GM23338 (cell line): ENCODE data around the gene OR2S2. TPM values are rescaled to one million over a fixed set of nuclear protein-coding genes. Genes with fewer than 3 reads are reported as not detected.

Experiments used
- ATAC-seq: fragments of 200-7000 bp; cut with Tn5 transposase; 3 replicates; pipeline ENCODE4 v1.9.1; 2020
- DNase-seq: peaks from one replicate; pipeline ENCODE4 v3.0.0-alpha.2; 2015; ENCODE audit warnings: low spot score
- H2AFZ ChIP-seq: fragments of 200-600 bp; sonication (generic); 2 replicates; pipeline ENCODE4 v1.8.0; 2016; ENCODE audit warnings: antibody characterized with exemption, mild to moderate bottlenecking, moderate library complexity
- H3F3A ChIP-seq: fragments of 200-600 bp; sonication (generic); replicated peaks from 2 replicates; pipeline ENCODE4 v1.8.0; 2017; ENCODE audit warnings: antibody characterized with exemption, mixed run types, low read depth
- H3K27ac ChIP-seq: fragments of 200-600 bp; sonication (generic); 2 replicates; pipeline ENCODE4 v1.6.1; 2016; ENCODE audit warnings: low read depth
- H3K27me3 ChIP-seq: fragments of 200-600 bp; sonication (generic); 2 replicates; pipeline ENCODE4 v1.8.0; 2016; ENCODE audit warnings: mild to moderate bottlenecking, mixed run types, moderate library complexity; ENCODE audit not compliant: insufficient read depth
- H3K36me3 ChIP-seq: fragments of 200-600 bp; sonication (generic); 2 replicates; pipeline ENCODE4 v1.8.0; 2016; ENCODE audit warnings: mild to moderate bottlenecking; ENCODE audit not compliant: insufficient read depth
- H3K4me1 ChIP-seq: fragments of 200-600 bp; sonication (generic); 2 replicates; pipeline ENCODE4 v1.8.0; 2016; ENCODE audit warnings: mild to moderate bottlenecking, moderate library complexity; ENCODE audit not compliant: insufficient read depth
- H3K4me2 ChIP-seq: fragments of 200-600 bp; sonication (generic); 2 replicates; pipeline ENCODE4 v1.7.1; 2017; ENCODE audit warnings: mixed run types
- H3K4me3 ChIP-seq: fragments of 200-600 bp; sonication (generic); 2 replicates; pipeline ENCODE4 v1.6.1; 2016; ENCODE audit warnings: mixed run types
- H3K79me2 ChIP-seq: fragments of 200-600 bp; sonication (generic); replicated peaks from 2 replicates; pipeline ENCODE4 v1.8.0; 2017; ENCODE audit warnings: mild to moderate bottlenecking; ENCODE audit not compliant: insufficient read depth
- H3K9me2 ChIP-seq: fragments of 200-600 bp; sonication (generic); 2 replicates; pipeline ENCODE4 v1.8.0; 2017; ENCODE audit not compliant: insufficient read depth
- H4K20me1 ChIP-seq: fragments of 200-600 bp; sonication (generic); replicated peaks from 2 replicates; pipeline ENCODE4 v1.8.0; 2017; ENCODE audit warnings: mild to moderate bottlenecking; ENCODE audit not compliant: insufficient read depth
- H3K27ac Mint-ChIP-seq: 2 replicates; pipeline ENCODE4 v1.8.0; 2020; ENCODE audit warnings: inconsistent platforms, mild to moderate bottlenecking, moderate library complexity, mixed read lengths
- H3K27me3 Mint-ChIP-seq: 3 replicates; pipeline ENCODE4 v1.8.0; 2022; ENCODE audit warnings: low read depth, mild to moderate bottlenecking, moderate library complexity, mixed read lengths, inconsistent platforms; ENCODE audit not compliant: insufficient read depth, poor library complexity
- H3K36me3 Mint-ChIP-seq: 3 replicates; pipeline ENCODE4 v1.8.0; 2021; ENCODE audit warnings: low read depth, mild to moderate bottlenecking, inconsistent platforms, moderate library complexity, mixed read lengths
- H3K4me1 Mint-ChIP-seq: 3 replicates; pipeline ENCODE4 v1.8.0; 2020; ENCODE audit warnings: mild to moderate bottlenecking, inconsistent platforms, mixed read lengths
- H3K4me3 Mint-ChIP-seq: 3 replicates; pipeline ENCODE4 v1.8.0; 2021; ENCODE audit warnings: moderate library complexity, mild to moderate bottlenecking, inconsistent platforms, mixed read lengths
- H3K9me3 Mint-ChIP-seq: 3 replicates; pipeline ENCODE4 v1.8.0; 2020; ENCODE audit warnings: moderate library complexity, mild to moderate bottlenecking, inconsistent platforms, mixed read lengths
- CTCF ChIP-seq, 2 experiments: fragments of 200-600 bp in 1 of 2; sonication (generic) in 1 of 2; conservative IDR thresholded peaks; 2 replicates each; pipeline versions ENCODE4 v1.5.1 to v1.6.1; 2016 to 2017; ENCODE audit warnings: antibody characterized with exemption in 2 of 2, low read depth in 2 of 2, mild to moderate bottlenecking in 2 of 2, moderate library complexity in 1 of 2
- EZH2 ChIP-seq: fragments of 200-600 bp; sonication (generic); IDR thresholded peaks from one replicate; pipeline ENCODE4 v1.8.0; 2017; ENCODE audit warnings: antibody characterized with exemption, mild to moderate bottlenecking, low read depth; ENCODE audit not compliant: unreplicated experiment
- JUNB ChIP-seq: IDR thresholded peaks from one replicate; pipeline ENCODE4 v1.6.1; 2016; ENCODE audit warnings: antibody characterized with exemption; ENCODE audit not compliant: unreplicated experiment
- POLR2AphosphoS5 ChIP-seq: IDR thresholded peaks from 2 replicates; pipeline ENCODE4 v1.6.1; 2016; ENCODE audit warnings: antibody characterized with exemption, low read depth
- ZNF331 ChIP-seq: fragments of 250-450 bp; sonication (Bioruptor Pico); IDR thresholded peaks from 2 replicates; pipeline ENCODE4 v1.5.0; 2020; ENCODE audit warnings: low read depth, mild to moderate bottlenecking, moderate library complexity
- ZNF462 ChIP-seq: fragments of 250-450 bp; sonication (Bioruptor Pico); IDR thresholded peaks from 2 replicates; pipeline ENCODE4 v1.5.0; 2020; ENCODE audit warnings: mild to moderate bottlenecking, moderate library complexity
- polyA plus RNA-seq: library from polyadenylated mRNA; unstranded; fragments of >200 nt; fragmentation: Nextera tagmentation; extraction: Ambion mirVana; gene quantifications from 2 replicates; pipeline ENCODE4 v1.2.1, GENCODE V29; 2016
- total RNA-seq: library from RNA; depleted of rRNA; stranded (reverse); fragments of >200 nt; shearing (Covaris generic); gene quantifications from 2 replicates; pipeline ENCODE4 v1.2.3, GENCODE V29; 2014

The OR2S2 gene
- total and polyA plus RNA-seq, 2 experiments from 2014 or later, result not detected

- Histone ChIP-seq H3K79me2 (no peaks in the 10 kb centered on the region), H3K9me2 (no peaks in the 10 kb centered on the region), H3K4me3 (no peak overlapping the region), H3K27me3 (no peaks in the 10 kb centered on the region; the same call in 1 of the 2 replicates), H3K27ac (no peak overlapping the region), H2AFZ (no peak overlapping the region), H3K4me1 (no peaks in the 10 kb centered on the region), H3K4me2 (no peak overlapping the region), H4K20me1 (no peaks in the 10 kb centered on the region), H3K36me3 (no peaks in the 10 kb centered on the region), H3F3A (no peaks in the 10 kb centered on the region)
- no peaks in the 10 kb centered on the region for H3K36me3 Mint-ChIP-seq
- no peak overlapping the region for H3K27ac Mint-ChIP-seq
- TF ChIP-seq POLR2AphosphoS5, result no peak
- no peak for TF ChIP-seq JUNB
- TF ChIP-seq ZNF462 (CRISPR knock-in tag), result no peak
- TF ChIP-seq EZH2, result no peak
- no peak for TF ChIP-seq ZNF331 (CRISPR knock-in tag)
- peak; percentile 95 to 97 for TF ChIP-seq CTCF (conservative IDR thresholded peaks at IDR 0.05; ENCODE audit: low read depth in 2 of 2)
- ATAC-seq, result peak; percentile 94
- H3K9me3 Mint-ChIP-seq, result no peaks in the 10 kb centered on the region
- peak; percentile 87 for DNase-seq
- H3K4me1 Mint-ChIP-seq, result no peaks in the 10 kb centered on the region
- peaks cover 2% of the 10 kb centered on the region for H3K27me3 Mint-ChIP-seq
- no peak overlapping the region for H3K4me3 Mint-ChIP-seq
These were observed 2.9 kb downstream of the OR2S2 start for GRCh38 chr9:35954942-35955546.
